DND-41 (cell line): ENCODE measurements around the gene MFSD2A.

Experiments
- ATAC-seq: fragments of 200-7000 bp; cut with Tn5 transposase; 3 replicates; pipeline ENCODE4 v1.9.1; 2021; ENCODE audit warnings: low read depth; ENCODE audit not compliant: insufficient read depth
- DNase-seq: peaks from one replicate; pipeline ENCODE4 v3.0.0-alpha.2; 2020
- H2AFZ ChIP-seq: 2 replicates; pipeline ENCODE4 v1.6.0; 2012; ENCODE audit warnings: low read depth, low read length
- H3K27ac ChIP-seq: 2 replicates; pipeline ENCODE4 v1.5.1; 2012; ENCODE audit warnings: low read length, inconsistent platforms
- H3K27me3 ChIP-seq: fragments of 200-600 bp; sonication (generic); 2 replicates; pipeline ENCODE4 v1.6.0; 2012; ENCODE audit warnings: low read length, mild to moderate bottlenecking, inconsistent platforms; ENCODE audit not compliant: insufficient read depth, poor library complexity
- H3K36me3 ChIP-seq: 2 replicates; pipeline ENCODE4 v1.5.1; 2012; ENCODE audit warnings: low read length, inconsistent platforms; ENCODE audit not compliant: insufficient read depth
- H3K4me1 ChIP-seq: 2 replicates; pipeline ENCODE4 v1.5.1; 2012; ENCODE audit warnings: mild to moderate bottlenecking, low read length; ENCODE audit not compliant: insufficient read depth
- H3K4me2 ChIP-seq: 2 replicates; pipeline ENCODE4 v1.6.0; 2012; ENCODE audit warnings: mild to moderate bottlenecking, moderate library complexity, low read length, inconsistent platforms; ENCODE audit not compliant: insufficient read depth
- H3K4me3 ChIP-seq, 2 experiments: fragments of 200-600 bp in 1 of 2; shearing (Covaris generic) in 1 of 2; 2 replicates each; pipeline ENCODE4 v1.5.1; 2012 to 2016; ENCODE audit warnings: inconsistent platforms in 2 of 2, low read length in 2 of 2, mild to moderate bottlenecking in 2 of 2, low read depth in 1 of 2, moderate library complexity in 1 of 2
- H3K79me2 ChIP-seq: 2 replicates; pipeline ENCODE4 v1.6.0; 2012; ENCODE audit warnings: low read length, inconsistent platforms; ENCODE audit not compliant: insufficient read depth
- H3K9ac ChIP-seq: 2 replicates; pipeline ENCODE4 v1.6.0; 2012; ENCODE audit warnings: low read depth, mild to moderate bottlenecking, inconsistent platforms, low read length, moderate library complexity
- H3K9me3 ChIP-seq: 2 replicates; pipeline ENCODE4 v1.5.1; 2012; ENCODE audit warnings: low read length, moderate library complexity, mild to moderate bottlenecking, inconsistent platforms; ENCODE audit not compliant: insufficient read depth, severe bottlenecking
- H4K20me1 ChIP-seq: 2 replicates; pipeline ENCODE4 v1.6.0; 2012; ENCODE audit warnings: low read length; ENCODE audit not compliant: insufficient read depth
- CTCF ChIP-seq: IDR thresholded peaks from 2 replicates; pipeline ENCODE4 v1.5.1; 2012; ENCODE audit warnings: borderline replicate concordance, low read length, moderate library complexity, mild to moderate bottlenecking; ENCODE audit not compliant: poor library complexity, severe bottlenecking; ENCODE audit errors: extremely low read depth
- EZH2 ChIP-seq: IDR thresholded peaks from 3 replicates; pipeline ENCODE4 v1.6.1; 2012; ENCODE audit warnings: borderline replicate concordance, low read depth, mild to moderate bottlenecking, moderate library complexity, low read length, inconsistent platforms; ENCODE audit not compliant: severe bottlenecking

The MFSD2A gene

GRCh38 chr1:39917825-39918224 is 37.1 kb upstream of the MFSD2A start:
- TF ChIP-seq EZH2 (no peak), CTCF (no peak)
- Histone ChIP-seq H3K79me2 (no peaks in the 10 kb centered on the region), H3K9ac (no peak overlapping the region), H3K4me3 (no peak overlapping the region), H3K4me2 (no peak overlapping the region), H2AFZ (no peak overlapping the region), H4K20me1 (no peaks in the 10 kb centered on the region), H3K36me3 (no peaks in the 10 kb centered on the region), H3K27me3 (no peaks in the 10 kb centered on the region), H3K9me3 (no peaks in the 10 kb centered on the region), H3K4me1 (no peaks in the 10 kb centered on the region), H3K27ac (no peak overlapping the region)
- ATAC-seq, result no peak
- DNase-seq, result no peak

GRCh38 chr1:39919545-39919944 is 35.4 kb upstream of the MFSD2A start:
- Histone ChIP-seq H3K4me3 (no peak overlapping the region), H3K36me3 (no peaks in the 10 kb centered on the region), H3K9me3 (no peaks in the 10 kb centered on the region), H3K27me3 (no peaks in the 10 kb centered on the region), H2AFZ (no peak overlapping the region), H3K9ac (no peak overlapping the region), H3K4me2 (no peak overlapping the region), H4K20me1 (no peaks in the 10 kb centered on the region), H3K4me1 (no peaks in the 10 kb centered on the region), H3K79me2 (no peaks in the 10 kb centered on the region), H3K27ac (no peak overlapping the region)
- TF ChIP-seq CTCF (peak; percentile 54), EZH2 (no peak)
- ATAC-seq, result peak; percentile 68
- peak; percentile 17 for DNase-seq

GRCh38 chr1:39922251-39922688 is 32.7 kb upstream of the MFSD2A start:
- H3K4me2 ChIP-seq, result no peak overlapping the region
- no peak for ATAC-seq
- H3K9ac ChIP-seq, result no peak overlapping the region
- no peak overlapping the region for H3K4me3 ChIP-seq
- TF ChIP-seq CTCF, result no peak
- TF ChIP-seq EZH2, result no peak
- no peaks in the 10 kb centered on the region for H3K27me3 ChIP-seq
- no peaks in the 10 kb centered on the region for H3K79me2 ChIP-seq
- no peak overlapping the region for H3K27ac ChIP-seq
- no peaks in the 10 kb centered on the region for H3K36me3 ChIP-seq
- H2AFZ ChIP-seq, result no peak overlapping the region
- H3K9me3 ChIP-seq, result no peaks in the 10 kb centered on the region
- no peak for DNase-seq
- no peaks in the 10 kb centered on the region for H3K4me1 ChIP-seq
- H4K20me1 ChIP-seq, result no peaks in the 10 kb centered on the region

GRCh38 chr1:39925721-39926342 is 29.1 kb upstream of the MFSD2A start:
- H3K9ac ChIP-seq, result no peak overlapping the region
- H3K27me3 ChIP-seq, result peaks cover 10% of the 10 kb centered on the region
- no peaks in the 10 kb centered on the region for H4K20me1 ChIP-seq
- no peak overlapping the region for H3K27ac ChIP-seq
- H2AFZ ChIP-seq, result no peak overlapping the region
- no peak for TF ChIP-seq EZH2
- TF ChIP-seq CTCF, result no peak
- H3K9me3 ChIP-seq, result no peaks in the 10 kb centered on the region
- no peaks in the 10 kb centered on the region for H3K79me2 ChIP-seq
- ATAC-seq, result no peak
- no peak overlapping the region for H3K4me3 ChIP-seq
- no peak overlapping the region for H3K4me2 ChIP-seq
- H3K36me3 ChIP-seq, result no peaks in the 10 kb centered on the region
- no peak for DNase-seq
- no peaks in the 10 kb centered on the region for H3K4me1 ChIP-seq
